HL-60 (cell line): ENCODE data around the gene KDM2B.

ENCODE experiments used
- DNase-seq, 2 experiments: peaks; one replicate each; pipeline ENCODE4 v3.0.0-alpha.2; 2010 to 2020; ENCODE audit warnings: low read depth in 1 of 2, low spot score in 1 of 2
- H3K27ac ChIP-seq: fragments of 250-450 bp; sonication (Bioruptor Pico); replicated peaks from 2 replicates; pipeline ENCODE4 v1.5.1; 2020; ENCODE audit warnings: mild to moderate bottlenecking, moderate library complexity
- H3K27me3 ChIP-seq: fragments of 250-450 bp; sonication (Bioruptor Pico); 2 replicates; pipeline ENCODE4 v1.5.1; 2021; ENCODE audit warnings: mild to moderate bottlenecking, moderate library complexity; ENCODE audit not compliant: insufficient read depth, poor library complexity, severe bottlenecking
- H3K4me3 ChIP-seq: replicated peaks from 2 replicates; pipeline ENCODE4 v1.5.1; 2011; ENCODE audit warnings: mild to moderate bottlenecking, control low read depth, low read length; ENCODE audit not compliant: insufficient read depth
- GABPA ChIP-seq: IDR thresholded peaks from 2 replicates; pipeline ENCODE4 v1.6.1; 2012; ENCODE audit warnings: low read depth
- POLR2AphosphoS5 ChIP-seq: IDR thresholded peaks from 2 replicates; pipeline ENCODE4 v1.6.1; 2012; ENCODE audit warnings: low read depth
- SPI1 ChIP-seq: IDR thresholded peaks from 2 replicates; pipeline ENCODE4 v1.6.1; 2012; ENCODE audit warnings: low read depth, mild to moderate bottlenecking, borderline replicate concordance
- TF ChIP-seq, protein P1 (sequence below): IDR thresholded peaks from one replicate; pipeline ENCODE4 v1.5.1; 2011; ENCODE audit warnings: low read length, control low read depth, inconsistent platforms; ENCODE audit not compliant: insufficient read depth
- TF ChIP-seq, protein P2 (sequence below): IDR thresholded peaks from 2 replicates; pipeline ENCODE4 v1.6.1; 2012; ENCODE audit warnings: low read depth; ENCODE audit not compliant: insufficient replicate concordance

Gene KDM2B

DNA sequence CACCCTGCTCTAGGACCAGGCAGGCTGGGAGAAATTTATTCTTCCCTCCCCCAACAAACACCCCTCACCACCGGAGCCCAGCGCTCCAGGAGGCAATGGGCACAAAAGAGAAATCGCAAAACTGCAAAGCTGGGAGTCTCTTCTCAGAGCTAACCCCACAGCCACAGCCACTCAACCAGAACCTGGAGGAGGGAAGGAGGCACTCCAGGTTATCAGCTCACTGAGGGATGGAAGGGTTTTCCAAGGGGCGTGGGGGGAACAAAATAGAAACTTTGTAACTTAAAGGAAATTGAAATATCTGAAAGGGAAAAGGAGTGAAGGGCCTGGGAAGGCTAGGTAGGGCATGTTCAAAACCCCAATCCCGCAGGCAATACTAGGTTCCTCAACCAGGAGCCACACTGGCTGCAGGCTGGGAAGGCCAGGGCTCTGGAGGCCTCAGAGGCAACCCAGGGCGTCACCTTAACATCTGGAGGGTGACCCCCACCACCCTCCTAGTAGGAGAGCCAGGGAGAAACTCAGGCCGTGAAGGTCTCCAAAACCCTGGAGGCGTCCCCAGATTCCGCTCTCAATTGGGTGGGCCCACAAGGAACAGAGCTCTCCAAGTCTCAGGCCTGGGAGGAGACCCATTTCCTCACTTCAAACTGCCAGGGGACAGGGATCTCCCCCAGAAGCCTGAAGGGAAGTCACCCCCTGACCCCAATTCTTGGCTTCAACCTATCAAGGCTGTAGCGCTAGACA is 3.2 kb downstream of the KDM2B start:
- Histone ChIP-seq H3K4me3 (no peak overlapping the region), H3K27ac (no peak overlapping the region), H3K27me3 (no peaks in the 10 kb centered on the region)
- TF ChIP-seq POLR2AphosphoS5 (no peak), SPI1 (no peak), GABPA (no peak)
- TF ChIP-seq, protein P1, sequence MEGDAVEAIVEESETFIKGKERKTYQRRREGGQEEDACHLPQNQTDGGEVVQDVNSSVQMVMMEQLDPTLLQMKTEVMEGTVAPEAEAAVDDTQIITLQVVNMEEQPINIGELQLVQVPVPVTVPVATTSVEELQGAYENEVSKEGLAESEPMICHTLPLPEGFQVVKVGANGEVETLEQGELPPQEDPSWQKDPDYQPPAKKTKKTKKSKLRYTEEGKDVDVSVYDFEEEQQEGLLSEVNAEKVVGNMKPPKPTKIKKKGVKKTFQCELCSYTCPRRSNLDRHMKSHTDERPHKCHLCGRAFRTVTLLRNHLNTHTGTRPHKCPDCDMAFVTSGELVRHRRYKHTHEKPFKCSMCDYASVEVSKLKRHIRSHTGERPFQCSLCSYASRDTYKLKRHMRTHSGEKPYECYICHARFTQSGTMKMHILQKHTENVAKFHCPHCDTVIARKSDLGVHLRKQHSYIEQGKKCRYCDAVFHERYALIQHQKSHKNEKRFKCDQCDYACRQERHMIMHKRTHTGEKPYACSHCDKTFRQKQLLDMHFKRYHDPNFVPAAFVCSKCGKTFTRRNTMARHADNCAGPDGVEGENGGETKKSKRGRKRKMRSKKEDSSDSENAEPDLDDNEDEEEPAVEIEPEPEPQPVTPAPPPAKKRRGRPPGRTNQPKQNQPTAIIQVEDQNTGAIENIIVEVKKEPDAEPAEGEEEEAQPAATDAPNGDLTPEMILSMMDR = no peak
- TF ChIP-seq, protein P2, sequence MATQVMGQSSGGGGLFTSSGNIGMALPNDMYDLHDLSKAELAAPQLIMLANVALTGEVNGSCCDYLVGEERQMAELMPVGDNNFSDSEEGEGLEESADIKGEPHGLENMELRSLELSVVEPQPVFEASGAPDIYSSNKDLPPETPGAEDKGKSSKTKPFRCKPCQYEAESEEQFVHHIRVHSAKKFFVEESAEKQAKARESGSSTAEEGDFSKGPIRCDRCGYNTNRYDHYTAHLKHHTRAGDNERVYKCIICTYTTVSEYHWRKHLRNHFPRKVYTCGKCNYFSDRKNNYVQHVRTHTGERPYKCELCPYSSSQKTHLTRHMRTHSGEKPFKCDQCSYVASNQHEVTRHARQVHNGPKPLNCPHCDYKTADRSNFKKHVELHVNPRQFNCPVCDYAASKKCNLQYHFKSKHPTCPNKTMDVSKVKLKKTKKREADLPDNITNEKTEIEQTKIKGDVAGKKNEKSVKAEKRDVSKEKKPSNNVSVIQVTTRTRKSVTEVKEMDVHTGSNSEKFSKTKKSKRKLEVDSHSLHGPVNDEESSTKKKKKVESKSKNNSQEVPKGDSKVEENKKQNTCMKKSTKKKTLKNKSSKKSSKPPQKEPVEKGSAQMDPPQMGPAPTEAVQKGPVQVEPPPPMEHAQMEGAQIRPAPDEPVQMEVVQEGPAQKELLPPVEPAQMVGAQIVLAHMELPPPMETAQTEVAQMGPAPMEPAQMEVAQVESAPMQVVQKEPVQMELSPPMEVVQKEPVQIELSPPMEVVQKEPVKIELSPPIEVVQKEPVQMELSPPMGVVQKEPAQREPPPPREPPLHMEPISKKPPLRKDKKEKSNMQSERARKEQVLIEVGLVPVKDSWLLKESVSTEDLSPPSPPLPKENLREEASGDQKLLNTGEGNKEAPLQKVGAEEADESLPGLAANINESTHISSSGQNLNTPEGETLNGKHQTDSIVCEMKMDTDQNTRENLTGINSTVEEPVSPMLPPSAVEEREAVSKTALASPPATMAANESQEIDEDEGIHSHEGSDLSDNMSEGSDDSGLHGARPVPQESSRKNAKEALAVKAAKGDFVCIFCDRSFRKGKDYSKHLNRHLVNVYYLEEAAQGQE = no peak
- no peak for DNase-seq

DNA sequence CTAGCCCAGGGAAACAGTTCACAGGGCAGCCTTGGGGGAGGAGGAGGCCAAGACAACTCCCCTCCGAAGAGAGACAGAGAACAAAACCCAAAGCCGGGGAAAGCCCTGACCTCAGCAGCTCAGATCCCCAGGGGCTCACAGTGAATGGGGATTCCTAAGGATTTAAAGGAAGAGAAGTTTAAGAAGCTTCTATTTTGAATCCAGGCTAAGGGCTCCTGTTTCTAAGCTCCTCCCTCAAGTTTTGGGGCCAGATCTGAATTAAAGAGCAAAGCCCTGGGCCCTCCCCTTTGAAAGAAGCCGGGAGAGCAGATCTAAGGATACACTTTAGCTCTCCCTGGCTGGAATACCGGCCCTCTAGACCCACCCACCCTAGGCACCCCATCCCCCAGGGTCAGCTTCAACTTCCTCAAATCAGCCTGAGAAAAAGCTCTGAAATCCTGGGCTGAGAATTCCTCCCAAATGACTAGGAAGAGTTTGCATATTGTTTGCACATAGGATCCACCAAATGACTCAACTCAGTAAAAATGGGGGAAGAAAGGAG is 3.9 kb downstream of the KDM2B start:
- Histone ChIP-seq H3K27ac (no peak overlapping the region), H3K27me3 (no peaks in the 10 kb centered on the region), H3K4me3 (no peak overlapping the region)
- TF ChIP-seq SPI1 (no peak), POLR2AphosphoS5 (no peak), GABPA (no peak)
- TF ChIP-seq, protein P2 = no peak
- TF ChIP-seq, protein P1 = no peak
- DNase-seq = no peak

DNA sequence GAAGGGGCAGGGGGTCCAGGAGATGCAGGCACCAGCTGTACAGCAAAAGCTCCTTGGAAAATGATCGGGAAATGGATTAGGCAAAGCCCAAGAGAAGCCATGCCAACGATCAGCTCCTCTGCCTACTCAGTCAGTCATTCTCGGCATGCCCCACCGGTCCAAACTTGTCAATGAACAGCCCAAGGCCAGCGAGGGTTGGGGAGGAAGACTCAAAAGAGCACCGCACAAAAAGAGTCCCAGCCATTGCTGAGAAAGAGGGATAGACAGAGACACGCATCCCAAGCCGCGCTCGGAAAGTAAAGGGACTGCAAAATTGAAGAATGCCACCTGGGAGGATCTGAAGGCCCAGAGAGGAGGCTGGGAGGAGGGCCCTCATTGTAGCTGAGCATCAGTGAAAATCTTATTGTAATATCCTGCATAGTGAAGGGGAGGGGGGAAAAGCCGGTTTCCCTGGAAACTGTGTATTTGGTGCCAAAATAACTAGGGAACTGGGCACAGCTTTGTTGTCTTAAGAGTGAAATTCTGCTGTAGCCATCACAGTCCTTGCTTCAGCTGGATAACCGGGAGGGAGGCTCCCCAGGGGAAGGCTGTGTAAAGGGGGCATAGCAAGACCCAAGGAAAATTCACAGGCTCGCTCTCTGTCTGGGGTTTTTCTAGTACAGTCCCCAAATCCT is 4.7 kb downstream of the KDM2B start:
- Histone ChIP-seq H3K4me3 (no peak overlapping the region), H3K27ac (no peak overlapping the region), H3K27me3 (no peaks in the 10 kb centered on the region)
- TF ChIP-seq, protein P2 = no peak
- TF ChIP-seq POLR2AphosphoS5 = no peak
- TF ChIP-seq, protein P1 = no peak
- TF ChIP-seq SPI1 = no peak
- TF ChIP-seq GABPA = no peak
- DNase-seq = no peak
